Measurements from ENCODE around the gene PPP1R15B.
A peak's percentile ranks its signal among the peaks of the same experiment; 100 is the strongest.

The PPP1R15B gene

DNA sequence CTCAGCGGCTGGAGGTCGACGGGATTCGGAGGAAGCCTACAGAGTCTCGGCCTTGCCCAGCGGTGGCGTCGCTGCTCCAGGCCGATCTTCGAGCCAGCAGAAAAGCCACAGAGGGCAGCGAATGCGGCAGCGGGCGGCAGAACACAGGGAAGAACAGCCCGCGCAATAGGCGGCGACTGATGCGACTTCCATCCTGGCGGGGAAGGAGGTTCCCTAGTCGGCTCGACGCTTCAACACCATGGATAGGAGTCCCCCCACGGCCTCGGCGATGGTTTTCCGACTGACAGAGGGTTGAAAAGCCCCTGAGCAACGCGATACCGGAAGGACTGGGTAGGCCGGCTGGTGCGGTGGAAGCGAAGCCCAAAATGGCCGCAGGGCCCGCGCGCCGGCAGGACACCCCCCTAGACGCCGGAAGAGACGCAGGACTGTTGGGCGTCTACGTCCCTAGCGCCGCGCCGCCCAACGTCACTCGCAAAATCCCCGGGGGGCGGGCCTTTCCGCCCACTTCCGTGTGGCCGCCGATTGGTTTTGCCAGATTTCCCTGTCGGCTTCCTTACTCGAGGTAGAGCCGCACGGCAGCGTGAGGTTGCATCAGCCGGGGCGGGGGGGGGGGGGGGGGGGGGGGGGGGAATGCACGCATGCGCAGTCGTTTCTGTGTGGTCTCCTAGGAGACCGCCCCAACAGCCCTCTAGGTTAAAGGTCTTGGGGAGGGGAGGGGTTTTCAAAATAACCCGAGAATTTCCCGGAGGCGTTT lies at the start of gene PPP1R15B:
Gene PPP1R15B, minus strand, starts transcription at position 367 of the 754 bp plus-strand sequence. CDS start 406 bp downstream, outside the sequence.
- DNase-seq (ENCODE audit: low spot score): peak; percentile 99

DNA sequence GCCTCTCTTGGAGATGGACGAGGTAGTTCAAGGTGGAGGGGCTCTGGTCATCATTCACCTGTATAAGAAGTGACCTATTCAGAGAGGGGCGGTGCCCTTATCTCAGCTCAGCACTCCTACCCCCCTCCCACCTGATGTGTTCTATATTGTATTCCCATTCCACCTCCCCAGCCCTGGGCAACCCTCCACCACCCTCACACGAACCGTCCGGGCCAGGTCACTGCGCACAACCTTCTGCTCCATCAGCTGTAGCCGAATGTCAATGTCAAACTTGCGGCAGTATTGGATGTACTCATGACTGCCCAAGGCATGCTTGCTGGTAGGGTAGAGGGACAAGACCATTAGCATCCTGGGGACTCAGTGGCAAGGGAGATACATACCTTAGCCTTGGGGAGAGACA lies 48.7 kb upstream of the PPP1R15B start:
- no peak for DNase-seq (ENCODE audit: low spot score)

DNA sequence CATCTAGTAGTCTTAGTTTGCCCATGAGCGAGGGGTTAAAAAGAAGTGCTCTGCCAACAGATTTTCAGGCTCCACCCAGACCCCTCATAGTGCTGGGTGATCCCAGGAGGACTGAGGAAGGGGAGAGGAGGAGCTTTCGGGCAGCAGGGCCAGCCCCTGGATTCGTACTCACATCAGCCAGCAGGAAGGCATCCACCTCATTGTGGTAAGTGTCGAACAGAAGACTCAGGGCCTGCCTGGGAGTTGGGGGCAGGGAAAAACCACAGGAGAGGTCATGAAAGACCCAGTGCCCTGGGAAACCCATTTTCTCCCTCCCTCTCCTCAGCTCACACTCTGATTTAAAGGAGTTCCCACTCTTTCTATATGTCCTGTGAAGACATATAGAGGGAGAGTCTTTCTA lies 48.1 kb upstream of the PPP1R15B start:
- no peak for DNase-seq (ENCODE audit: low spot score)

DNA sequence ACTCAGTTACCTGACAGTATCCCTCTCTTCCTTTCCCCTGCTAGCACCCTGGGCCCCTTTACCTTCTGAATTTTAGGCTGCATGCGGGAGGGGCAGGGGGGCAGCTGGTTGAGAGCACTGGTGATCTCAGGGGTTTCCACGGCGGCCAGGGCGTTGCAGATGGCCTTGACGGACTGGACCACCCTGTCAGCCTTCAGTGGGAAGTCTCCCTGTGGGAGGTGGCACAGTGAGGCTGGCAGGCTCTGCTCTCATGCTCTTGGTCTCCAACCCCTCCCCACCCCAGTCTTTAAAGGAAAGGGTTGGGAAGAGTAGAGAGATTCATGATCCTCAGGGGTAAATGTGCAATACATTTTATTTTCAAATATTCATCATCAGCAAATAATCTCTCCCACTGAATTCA lies 46.0 kb upstream of the PPP1R15B start:
- DNase-seq (ENCODE audit: low spot score): no peak

GRCh38 chr1:204456826-204457442 lies 45.3 kb upstream of the PPP1R15B start:
- no peak for DNase-seq (ENCODE audit: low spot score)

DNA sequence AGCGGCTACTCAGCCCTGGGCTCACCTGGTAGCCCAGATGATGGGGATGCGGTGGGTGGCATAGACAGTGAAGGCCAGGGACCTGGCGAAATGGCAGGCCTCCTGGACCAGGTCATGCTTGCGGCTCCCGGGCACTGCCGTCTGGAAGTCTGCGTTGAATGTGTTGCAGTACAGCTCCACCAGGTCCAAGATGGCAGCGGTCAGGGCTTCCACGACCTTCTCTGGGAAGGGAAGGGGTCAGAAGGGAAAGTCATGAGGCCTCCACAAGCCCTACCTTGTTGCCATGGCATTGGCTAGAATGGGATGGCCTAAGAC lies 44.2 kb upstream of the PPP1R15B start:
- DNase-seq (ENCODE audit: low spot score): no peak

DNA sequence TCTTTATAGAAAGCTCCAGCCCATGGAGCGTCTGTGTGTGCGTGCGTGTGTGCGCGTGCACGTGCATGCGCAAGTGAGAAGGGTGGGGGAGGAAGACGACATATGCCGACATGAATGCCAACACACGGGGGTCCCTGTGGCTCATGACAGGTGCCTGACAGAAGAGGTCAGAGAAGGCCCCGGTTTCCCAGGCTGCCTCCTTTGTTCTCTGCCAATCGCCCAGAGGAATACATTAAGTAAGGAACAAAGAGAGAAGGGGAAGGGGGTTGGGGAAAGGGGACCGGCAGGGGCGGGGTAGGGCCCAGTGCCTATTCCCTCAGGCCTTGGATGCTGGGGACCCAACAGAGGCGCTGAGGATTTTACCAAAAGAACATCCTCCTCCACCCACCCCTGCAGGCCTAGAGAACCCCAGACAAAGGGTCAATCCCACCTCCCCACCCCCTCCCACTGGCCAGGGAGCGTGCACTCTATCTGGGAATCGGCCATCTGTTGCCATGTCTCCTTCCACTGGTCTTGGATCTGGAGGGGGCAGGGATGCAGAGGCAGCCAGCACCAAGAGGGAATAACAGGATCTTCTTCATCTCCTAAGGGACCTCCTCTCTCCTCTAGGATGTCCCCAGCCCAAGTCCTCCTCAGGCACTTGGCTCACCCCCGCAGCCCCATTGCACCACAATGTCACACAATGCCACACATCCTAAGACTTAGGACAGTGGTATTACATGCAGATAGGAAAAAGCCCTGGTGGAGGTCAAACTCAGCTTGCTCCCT lies 43.6 kb upstream of the PPP1R15B start:
- DNase-seq (ENCODE audit: low spot score): no peak

DNA sequence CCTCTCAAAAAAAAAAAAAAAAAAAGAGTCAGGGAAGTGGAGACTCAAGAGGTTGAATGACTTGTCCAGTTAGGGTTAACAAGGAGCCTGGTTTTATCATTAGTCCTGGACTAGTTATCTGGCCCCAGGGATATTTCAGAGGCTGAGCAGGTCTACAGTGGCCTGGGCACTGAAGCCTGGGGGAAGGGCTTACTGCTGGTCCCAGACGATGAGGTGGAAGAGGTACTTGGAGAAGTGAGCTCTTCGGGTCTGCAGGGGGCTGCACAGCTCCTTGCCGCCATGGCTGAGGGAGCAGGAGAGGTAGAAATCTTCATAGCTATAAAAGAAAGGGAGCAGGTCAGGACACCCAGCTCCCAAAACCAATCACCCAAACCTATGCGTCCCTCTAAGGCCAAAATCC lies 42.9 kb upstream of the PPP1R15B start:
- no peak for DNase-seq (ENCODE audit: low spot score)

DNA sequence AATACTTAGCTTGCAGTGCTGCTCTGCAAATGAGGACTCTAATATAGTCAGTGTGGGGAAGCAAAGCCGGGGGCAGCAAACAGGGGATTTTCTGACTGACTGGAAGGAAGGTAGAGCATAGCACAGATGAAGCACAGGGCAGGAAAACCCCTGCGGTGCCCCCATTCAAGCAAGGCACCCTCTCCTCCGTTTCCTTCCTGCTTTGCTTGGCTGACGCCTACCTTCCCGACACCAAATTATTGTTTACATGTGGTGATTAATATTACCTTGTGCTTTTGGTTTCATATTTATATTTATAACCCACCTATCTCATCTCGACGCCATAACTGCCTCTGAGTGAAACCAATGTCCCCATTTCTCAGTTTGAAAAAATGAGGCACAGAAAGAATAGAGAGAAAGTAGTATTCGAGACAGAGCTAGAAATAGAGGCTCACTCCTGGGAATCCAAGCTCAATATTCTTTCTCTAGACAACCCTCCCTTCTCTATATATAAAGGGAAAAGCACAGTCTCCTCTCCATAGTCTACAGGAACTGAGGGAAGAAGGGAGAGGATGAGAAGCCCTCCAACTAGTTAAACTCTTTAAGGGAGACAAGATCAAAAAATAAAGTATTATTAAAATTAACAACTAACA lies 41.6 kb upstream of the PPP1R15B start:
- no peak for DNase-seq (ENCODE audit: low spot score)

- no peak for DNase-seq (ENCODE audit: low spot score)
These were observed 39.9 kb upstream of the PPP1R15B start for GRCh38 chr1:204451352-204452124.

- no peak for DNase-seq (ENCODE audit: low spot score)
These were observed 39.0 kb upstream of the PPP1R15B start for GRCh38 chr1:204450461-204451257.

GRCh38 chr1:204449678-204450280 lies 38.2 kb upstream of the PPP1R15B start:
- DNase-seq (ENCODE audit: low spot score): no peak

GRCh38 chr1:204448991-204449677 lies 37.5 kb upstream of the PPP1R15B start:
- no peak for DNase-seq (ENCODE audit: low spot score)

- no peak for DNase-seq (ENCODE audit: low spot score)
These were observed 36.8 kb upstream of the PPP1R15B start for GRCh38 chr1:204448344-204448964.

GRCh38 chr1:204447736-204448135 lies 36.1 kb upstream of the PPP1R15B start:
- no peak for DNase-seq (ENCODE audit: low spot score)

DNA sequence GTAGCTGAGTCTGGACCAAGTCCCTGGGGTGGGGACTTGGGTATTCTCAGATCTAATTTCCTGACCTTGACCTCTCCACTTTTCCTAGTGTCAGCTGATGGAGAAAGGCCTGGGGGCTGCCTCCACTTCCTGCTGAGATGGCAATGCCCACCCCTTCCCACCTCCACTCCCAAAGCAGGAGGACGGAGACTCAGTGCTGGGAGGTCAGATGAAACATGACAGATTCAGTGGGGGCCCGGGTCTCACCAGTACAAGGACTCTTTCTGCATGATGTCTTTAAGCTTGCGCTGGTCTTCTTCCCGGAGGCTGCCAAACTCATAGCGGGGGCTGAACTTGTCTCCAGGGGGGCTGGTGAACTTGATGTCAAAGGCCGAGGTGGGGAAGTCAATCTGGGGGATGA lies 35.6 kb upstream of the PPP1R15B start:
- no peak for DNase-seq (ENCODE audit: low spot score)

DNA sequence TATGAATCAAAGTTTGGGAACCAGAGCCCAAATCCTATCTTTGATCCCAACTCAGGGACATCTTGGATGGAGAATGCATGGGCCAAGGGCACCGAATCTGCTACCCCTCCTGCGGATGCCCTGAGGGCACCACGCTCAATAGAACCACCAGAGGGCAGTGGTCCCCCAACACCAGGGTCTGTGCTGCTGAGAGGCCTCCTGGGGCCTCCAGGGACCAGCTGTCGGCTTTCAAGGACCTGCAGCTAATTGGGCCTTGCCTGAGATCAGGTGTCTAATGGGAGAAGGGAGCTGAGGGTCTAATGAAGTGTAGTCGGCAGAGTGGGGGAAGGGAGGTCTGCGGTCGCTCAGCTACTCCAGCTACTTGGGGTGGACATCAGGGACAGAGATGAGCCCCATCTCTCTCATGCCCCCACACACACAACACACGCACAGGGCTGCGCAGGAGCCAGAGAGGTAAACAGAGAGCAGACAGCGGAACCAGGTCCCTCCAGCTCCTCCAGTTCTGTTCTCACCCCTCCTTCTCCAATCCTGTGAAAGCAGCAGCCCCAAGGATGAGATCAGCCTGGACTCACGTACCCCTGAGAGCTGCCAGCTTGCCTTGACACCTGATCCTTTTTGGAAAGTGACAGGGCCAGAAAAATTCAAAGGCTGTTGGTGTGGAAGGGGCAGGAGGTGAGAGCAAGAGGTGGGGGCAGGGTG lies 34.9 kb upstream of the PPP1R15B start:
- DNase-seq (ENCODE audit: low spot score): peak; percentile 82

DNA sequence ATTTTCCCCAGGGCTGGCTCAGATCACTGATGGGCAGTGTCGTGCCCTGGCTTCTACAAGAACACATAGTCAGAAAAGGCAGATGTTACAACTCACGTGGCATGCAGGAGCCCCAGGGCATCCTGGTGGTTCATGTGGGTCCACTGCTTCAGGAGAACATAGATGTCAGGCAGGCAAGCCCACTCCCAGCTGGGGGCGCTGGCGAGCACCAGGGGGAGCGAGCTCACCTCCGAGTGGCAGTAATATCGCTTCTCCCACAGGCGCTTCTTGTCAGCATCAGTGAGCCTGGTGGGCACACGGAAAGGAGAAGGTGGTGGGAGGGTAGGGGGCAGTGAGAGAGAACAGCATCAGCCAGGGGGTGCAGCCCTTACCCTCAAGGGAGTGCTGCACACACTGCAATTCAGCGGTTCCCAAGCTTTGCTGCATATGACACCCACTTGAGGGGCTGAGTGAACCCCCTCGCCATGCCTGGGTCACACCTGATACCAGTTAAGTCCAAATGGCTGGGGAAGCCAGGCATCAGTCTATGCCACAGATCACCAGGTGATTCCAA lies 34.3 kb upstream of the PPP1R15B start:
- peak; percentile 63 for DNase-seq (ENCODE audit: low spot score)

All from AG20443 (cell line).